ENCODE measurements around the gene RAB27B. TPM values are rescaled to one million over a fixed set of nuclear protein-coding genes. Genes with fewer than 3 reads are reported as not detected.

RAB27B gene
- total RNA-seq, 2 experiments from 2014 or later: not detected

DNA sequence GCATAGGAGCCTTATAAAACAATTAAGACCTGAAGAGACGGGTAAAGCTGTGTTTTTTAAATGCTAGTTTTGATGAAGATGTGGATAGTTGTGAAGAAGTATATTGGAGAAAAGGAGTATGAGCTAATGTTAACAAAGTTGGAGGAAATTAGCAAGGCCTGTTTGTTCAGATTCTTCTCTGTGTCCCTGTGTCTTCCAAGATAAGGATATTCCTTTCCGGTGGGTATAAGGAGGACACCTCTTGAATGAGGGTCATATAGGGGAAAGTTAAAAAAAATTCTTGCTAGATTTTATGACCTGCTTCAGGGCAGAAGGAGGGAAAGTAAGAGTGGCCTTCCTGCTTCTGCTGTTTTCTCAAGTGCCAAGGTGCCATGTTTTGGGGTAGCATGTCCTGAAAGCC lies 72.0 kb downstream of the RAB27B start:
- peaks cover 7% of the 10 kb centered on the region for H3K27me3 Mint-ChIP-seq
- H3K4me1 Mint-ChIP-seq: no peaks in the 10 kb centered on the region
- no peak overlapping the region for H3K27ac Mint-ChIP-seq

DNA sequence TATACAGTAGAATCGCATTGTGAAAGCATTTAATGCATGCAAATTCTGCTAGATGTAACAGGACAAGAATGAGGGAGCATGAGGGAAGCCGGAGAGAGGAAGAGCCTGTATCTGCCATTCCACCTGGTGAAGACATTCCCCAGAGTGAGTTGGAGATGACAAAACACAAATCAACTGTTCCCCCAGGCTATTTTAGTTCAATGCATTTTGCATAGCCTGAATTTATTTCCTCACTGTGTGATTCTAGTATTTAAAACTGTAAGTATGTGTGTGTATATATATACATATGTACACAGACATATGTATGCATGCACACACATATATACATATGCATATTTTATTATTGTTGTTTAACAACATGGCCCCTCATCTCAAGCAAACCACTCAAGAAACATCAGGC lies 76.3 kb downstream of the RAB27B start:
- Mint-ChIP-seq H3K4me1 (no peaks in the 10 kb centered on the region), H3K9me3 (no peaks in the 10 kb centered on the region)

More for the DNA sequence above, 72.0 kb downstream of the RAB27B start:
- Mint-ChIP-seq H3K4me3 (no peak overlapping the region), H3K9me3 (no peaks in the 10 kb centered on the region), H3K36me3 (no peaks in the 10 kb centered on the region)
- DNase-seq: no peak

DNA sequence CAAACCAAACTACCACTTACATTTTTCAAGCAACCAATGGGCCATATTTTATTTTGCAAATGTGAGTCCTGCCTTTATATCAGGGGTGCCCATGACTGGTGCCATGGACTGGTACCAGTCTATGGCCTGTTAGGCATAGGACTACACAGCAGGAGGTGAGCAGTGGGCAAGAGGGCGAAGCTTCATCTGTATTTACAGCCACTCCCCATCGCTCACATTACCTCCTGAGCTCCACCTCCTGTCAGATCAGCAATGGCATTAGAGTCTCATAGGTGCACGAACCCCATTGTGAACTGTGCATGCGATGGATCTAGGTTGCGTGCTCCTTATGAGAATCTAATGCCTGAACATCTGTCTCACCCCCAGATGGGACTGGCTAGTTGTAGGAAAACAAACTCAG lies 77.4 kb downstream of the RAB27B start:
- Mint-ChIP-seq H3K4me3 (no peak overlapping the region), H3K27me3 (peaks cover 6% of the 10 kb centered on the region), H3K36me3 (no peaks in the 10 kb centered on the region), H3K27ac (no peak overlapping the region), H3K9me3 (no peaks in the 10 kb centered on the region), H3K4me1 (no peaks in the 10 kb centered on the region)
- DNase-seq: no peak

More for the DNA sequence above, 76.3 kb downstream of the RAB27B start:
- Mint-ChIP-seq H3K27ac (no peak overlapping the region), H3K36me3 (no peaks in the 10 kb centered on the region), H3K4me3 (no peak overlapping the region), H3K27me3 (peaks cover 6% of the 10 kb centered on the region)
- DNase-seq: no peak

DNA sequence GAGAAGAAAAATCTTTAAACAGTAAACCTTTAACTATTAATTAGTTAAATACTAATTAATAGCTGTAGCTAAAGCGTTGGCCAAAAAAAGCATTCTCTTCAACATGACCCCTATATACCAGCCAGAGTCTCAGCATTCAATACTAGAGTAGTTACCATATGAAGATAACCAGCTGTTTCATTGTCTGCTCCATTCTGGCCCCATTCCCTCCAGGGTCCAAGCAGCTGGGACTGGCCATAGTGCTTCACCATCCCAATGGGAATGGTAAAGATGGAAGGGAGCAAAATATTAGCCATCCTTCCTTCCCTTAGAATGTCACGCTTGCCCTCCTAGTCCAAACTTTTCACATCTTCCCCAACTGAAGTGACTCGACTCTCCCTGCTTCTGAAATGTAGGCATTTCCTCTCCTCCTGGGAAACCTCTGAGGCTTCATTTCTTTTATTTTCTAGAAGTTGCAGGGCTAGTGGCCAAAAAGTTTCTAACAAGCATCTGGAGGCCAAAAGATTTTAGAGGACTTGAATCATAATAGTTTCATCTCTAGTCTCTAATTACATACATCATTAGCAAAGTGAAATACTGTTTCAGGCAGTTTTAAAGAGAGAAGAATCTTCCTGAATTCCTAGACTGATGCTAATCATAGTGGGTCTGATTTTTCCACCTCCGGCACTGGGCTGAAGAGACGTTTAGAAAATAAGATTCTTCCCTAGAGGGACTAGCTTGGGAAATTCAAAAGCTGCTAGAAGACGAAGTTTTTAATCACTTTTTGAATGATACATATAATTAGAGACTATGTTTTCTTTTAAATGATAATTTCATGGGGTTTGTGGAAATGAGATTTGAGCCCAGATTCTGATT lies 78.3 kb downstream of the RAB27B start:
- Mint-ChIP-seq H3K4me3 (no peak overlapping the region), H3K27me3 (peaks cover 6% of the 10 kb centered on the region)
- no peak for DNase-seq

DNA sequence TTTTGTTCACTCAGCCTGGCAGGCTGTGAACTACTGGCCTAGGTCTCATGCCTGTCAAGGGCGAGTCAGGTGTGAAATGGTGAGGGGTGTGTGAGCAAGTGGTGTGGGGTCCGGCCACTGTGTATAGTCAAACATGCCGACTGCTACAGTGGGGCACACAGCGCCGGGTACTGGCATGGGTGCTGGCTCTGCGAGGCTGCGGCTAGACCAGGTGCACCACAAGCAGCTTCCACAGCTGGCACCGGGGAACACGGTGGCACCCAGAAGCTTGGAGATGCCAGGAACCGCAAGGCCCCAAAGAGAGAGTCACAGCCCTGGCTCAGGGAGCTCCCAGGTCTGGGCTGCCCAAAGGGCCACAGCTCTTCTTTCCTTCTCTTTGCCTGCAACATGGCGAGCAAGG lies 81.3 kb downstream of the RAB27B start:
- no peak for DNase-seq
- H3K27ac Mint-ChIP-seq: no peak overlapping the region
- H3K9me3 Mint-ChIP-seq: no peaks in the 10 kb centered on the region
- no peak overlapping the region for H3K4me3 Mint-ChIP-seq
- no peaks in the 10 kb centered on the region for H3K36me3 Mint-ChIP-seq
- no peaks in the 10 kb centered on the region for H3K4me1 Mint-ChIP-seq
- H3K27me3 Mint-ChIP-seq: peaks cover 6% of the 10 kb centered on the region

More for the DNA sequence above, 78.3 kb downstream of the RAB27B start:
- no peaks in the 10 kb centered on the region for H3K4me1 Mint-ChIP-seq
- no peak overlapping the region for H3K27ac Mint-ChIP-seq
- H3K9me3 Mint-ChIP-seq: no peaks in the 10 kb centered on the region
- H3K36me3 Mint-ChIP-seq: no peaks in the 10 kb centered on the region

DNA sequence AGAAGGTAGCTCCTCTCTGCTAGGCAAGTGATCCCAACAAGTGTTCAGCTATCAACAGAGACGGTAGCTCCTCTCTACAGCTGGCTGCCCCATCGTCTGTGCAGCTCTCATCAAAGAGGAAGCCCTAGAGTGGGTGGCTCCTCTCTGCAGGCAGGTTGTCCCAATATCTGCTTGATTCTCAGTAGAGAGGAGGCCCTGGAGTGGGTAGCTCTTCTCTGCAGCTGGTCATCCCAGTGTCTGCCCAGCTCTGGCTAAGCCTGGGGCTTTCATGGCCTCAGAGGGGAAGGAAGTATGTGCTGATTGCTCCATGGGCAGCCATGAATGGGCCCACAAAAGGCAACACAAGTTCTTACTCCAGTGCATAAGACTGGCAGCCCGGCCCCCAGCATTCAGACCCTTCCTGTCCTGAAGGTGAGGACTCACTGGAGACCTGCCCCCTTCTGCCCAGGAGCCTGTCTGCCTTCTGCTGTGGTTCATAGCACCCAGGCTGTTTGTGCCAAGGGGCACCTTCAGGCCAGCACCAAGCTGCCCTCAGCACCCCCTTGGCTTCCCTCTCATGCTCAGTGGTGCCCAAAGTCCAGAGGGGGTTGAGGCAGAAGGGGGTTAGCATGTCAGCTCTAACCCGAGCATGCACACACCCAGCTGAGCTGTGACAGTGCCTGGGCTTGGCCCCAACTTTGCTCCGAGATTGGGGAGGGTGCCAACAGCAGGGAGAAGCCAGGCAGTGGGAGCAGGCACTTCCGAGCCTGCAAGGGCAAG lies 82.1 kb downstream of the RAB27B start:
- DNase-seq: no peak
- no peaks in the 10 kb centered on the region for H3K36me3 Mint-ChIP-seq
- H3K27ac Mint-ChIP-seq: no peak overlapping the region
- peaks cover 3% of the 10 kb centered on the region for H3K27me3 Mint-ChIP-seq
- H3K4me3 Mint-ChIP-seq: no peak overlapping the region
- H3K9me3 Mint-ChIP-seq: no peaks in the 10 kb centered on the region
- H3K4me1 Mint-ChIP-seq: no peaks in the 10 kb centered on the region

DNA sequence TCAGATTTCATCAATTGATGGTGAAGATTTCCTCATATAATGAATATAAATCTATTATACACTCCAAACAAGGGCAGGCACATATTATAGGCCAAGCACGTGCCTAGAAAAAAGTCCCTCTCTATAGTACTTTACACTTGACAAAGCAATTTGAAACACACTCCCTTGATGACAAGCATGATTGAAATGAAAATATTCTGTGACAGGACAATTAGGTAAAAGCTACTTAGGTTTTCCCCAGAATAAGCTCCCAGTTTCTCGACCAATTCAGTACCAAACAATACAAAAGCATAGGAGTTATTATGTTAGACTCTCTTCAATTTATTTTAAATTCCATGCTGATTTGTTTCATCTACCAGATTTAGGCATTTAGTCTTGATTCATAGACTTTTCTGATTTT lies 83.3 kb downstream of the RAB27B start:
- Mint-ChIP-seq H3K4me3 (no peak overlapping the region), H3K4me1 (no peaks in the 10 kb centered on the region), H3K9me3 (no peaks in the 10 kb centered on the region), H3K27ac (no peak overlapping the region), H3K27me3 (no peaks in the 10 kb centered on the region), H3K36me3 (no peaks in the 10 kb centered on the region)
- DNase-seq: no peak

DNA sequence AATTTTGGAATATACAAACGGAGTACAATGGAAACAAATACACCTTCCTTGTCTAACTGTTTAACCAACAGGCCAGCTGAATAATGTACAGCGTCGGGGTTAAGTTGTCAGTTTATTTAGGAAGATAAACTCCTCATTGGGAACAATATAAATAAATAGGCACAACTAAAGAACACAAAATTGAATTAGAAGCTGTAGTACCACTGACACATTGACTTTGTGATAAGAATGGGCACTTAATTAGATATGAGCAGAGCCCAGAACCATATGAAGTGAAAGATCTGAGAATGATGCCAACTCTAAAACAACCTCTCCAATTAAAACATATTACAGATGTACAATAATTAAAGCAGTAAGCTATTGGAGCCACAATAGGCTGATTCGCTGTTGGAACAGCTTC lies 86.5 kb downstream of the RAB27B start:
- Mint-ChIP-seq H3K27ac (no peak overlapping the region), H3K36me3 (no peaks in the 10 kb centered on the region)
- DNase-seq: no peak

DNA sequence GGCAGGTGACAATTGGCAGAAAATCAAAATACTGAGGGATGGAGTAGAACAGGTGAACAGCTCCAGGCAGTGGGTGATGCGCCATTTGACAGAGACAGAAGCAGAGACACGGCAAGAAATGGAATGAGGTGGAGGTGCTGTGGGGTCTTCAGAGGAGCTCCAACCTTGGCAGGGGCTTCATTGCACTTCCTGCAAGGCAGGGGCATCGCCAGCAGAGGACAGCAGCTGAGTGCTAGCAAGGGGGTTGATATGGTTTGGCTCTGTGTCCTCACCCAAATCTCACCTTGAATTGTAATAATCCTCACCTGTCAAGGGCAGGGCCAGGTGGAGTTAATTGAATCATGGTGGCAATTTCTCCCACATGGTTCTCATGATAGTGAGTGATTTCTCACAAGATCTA lies 88.2 kb downstream of the RAB27B start:
- peaks cover 4% of the 10 kb centered on the region for H3K27me3 Mint-ChIP-seq
- no peaks in the 10 kb centered on the region for H3K36me3 Mint-ChIP-seq
- DNase-seq: no peak
- H3K4me3 Mint-ChIP-seq: no peak overlapping the region
- no peak overlapping the region for H3K27ac Mint-ChIP-seq
- no peaks in the 10 kb centered on the region for H3K9me3 Mint-ChIP-seq
- H3K4me1 Mint-ChIP-seq: no peaks in the 10 kb centered on the region

More for the DNA sequence above, 86.5 kb downstream of the RAB27B start:
- Mint-ChIP-seq H3K4me1 (no peaks in the 10 kb centered on the region), H3K9me3 (no peaks in the 10 kb centered on the region), H3K27me3 (no peaks in the 10 kb centered on the region), H3K4me3 (no peak overlapping the region)

DNA sequence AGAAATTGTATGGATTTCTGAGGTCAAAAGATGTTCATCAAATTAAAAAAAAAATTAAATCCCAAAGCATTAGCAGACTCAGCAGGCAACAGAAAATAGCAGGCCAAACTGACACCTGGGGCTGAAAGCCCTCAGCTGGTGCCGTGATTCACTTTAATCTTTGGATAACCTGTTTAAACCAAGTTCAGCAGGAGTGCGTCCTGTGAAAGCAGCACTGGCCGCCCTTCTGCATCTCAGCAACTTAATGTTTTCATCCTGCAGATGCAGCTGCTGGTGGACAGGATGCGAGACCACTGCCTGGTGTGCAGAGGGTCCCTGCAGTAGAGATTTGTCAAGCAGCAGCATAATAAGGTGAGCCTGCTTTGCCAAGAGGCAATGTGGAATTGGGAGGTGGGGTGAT lies 89.8 kb downstream of the RAB27B start:
- Mint-ChIP-seq H3K4me1 (no peaks in the 10 kb centered on the region), H3K36me3 (no peaks in the 10 kb centered on the region), H3K9me3 (no peaks in the 10 kb centered on the region), H3K27me3 (peaks cover 4% of the 10 kb centered on the region), H3K27ac (no peak overlapping the region), H3K4me3 (no peak overlapping the region)
- DNase-seq: no peak

DNA sequence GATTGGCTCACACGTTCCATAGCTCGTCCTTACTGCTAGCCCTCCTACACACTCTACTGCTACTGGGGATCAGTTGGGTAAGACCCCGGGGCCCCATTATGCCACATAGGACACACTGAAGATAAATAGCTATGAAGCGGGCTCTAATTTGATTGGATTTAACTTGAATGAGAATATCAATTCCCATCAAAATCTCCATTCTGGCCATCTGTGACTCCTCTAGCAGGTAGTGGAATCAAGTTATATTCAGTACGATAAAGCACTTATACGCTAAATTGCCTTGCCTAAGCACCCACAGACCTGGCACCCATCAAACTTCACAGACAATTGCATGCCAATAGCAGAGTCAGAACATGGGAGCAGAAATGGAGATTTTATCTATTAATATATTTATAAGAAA lies 91.1 kb downstream of the RAB27B start:
- H3K27me3 Mint-ChIP-seq: peaks cover 4% of the 10 kb centered on the region

DNA sequence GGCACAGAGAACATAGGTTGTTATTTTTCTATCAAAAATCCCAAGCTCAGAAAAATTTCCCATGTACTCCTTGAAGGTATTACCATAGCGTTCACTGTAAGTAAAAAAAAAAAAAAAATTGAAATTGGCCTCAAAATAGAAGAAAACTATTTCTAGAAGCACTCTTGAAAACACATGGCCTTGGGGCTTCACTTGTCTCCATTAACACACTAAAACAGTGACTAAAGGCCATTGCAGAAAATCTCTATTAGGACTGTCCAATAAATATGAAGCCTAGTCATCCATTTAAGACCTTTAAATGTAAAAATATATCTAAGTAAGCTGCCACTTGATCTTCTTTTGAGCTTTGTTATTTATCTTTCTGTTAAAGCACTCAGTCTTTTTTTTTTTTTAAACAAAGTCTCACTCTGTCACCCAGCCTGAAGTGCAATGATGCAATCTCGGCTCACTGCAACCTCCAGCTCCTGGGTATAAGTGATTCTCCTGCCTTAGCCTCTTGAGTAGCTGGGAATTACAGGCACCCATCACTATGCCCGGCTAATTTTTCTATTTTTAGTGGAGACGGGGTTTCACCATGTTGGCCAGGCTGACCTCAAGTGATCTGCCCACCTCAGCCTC lies 95.2 kb downstream of the RAB27B start:
- Mint-ChIP-seq H3K4me1 (no peaks in the 10 kb centered on the region), H3K36me3 (no peaks in the 10 kb centered on the region), H3K27me3 (peaks cover 4% of the 10 kb centered on the region), H3K4me3 (no peak overlapping the region), H3K9me3 (no peaks in the 10 kb centered on the region), H3K27ac (no peak overlapping the region)
- DNase-seq: no peak

More for the DNA sequence above, 91.1 kb downstream of the RAB27B start:
- Mint-ChIP-seq H3K4me1 (no peaks in the 10 kb centered on the region), H3K36me3 (no peaks in the 10 kb centered on the region), H3K4me3 (no peak overlapping the region), H3K9me3 (no peaks in the 10 kb centered on the region), H3K27ac (no peak overlapping the region)
- no peak for DNase-seq

DNA sequence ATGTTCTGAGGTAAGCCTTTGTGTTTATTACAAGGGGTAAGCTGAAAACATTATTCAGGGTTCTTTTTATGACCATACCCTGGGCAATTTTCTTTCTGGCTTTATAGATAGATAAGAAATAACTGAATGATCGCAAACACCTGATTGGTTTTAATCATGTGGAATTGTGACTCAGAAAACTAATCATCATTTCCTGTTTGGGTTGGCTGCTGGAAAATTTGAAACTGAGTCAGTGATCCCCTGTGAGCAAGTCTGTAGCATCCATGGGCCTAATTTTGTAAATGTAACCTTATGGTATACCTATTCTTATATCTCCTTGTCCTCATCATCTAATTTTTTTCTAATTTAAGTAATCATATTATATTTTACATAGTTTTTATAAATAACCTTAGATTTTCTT lies 96.7 kb downstream of the RAB27B start:
- Mint-ChIP-seq H3K36me3 (no peaks in the 10 kb centered on the region), H3K4me3 (no peak overlapping the region), H3K27ac (no peak overlapping the region), H3K27me3 (peaks cover 4% of the 10 kb centered on the region), H3K9me3 (no peaks in the 10 kb centered on the region), H3K4me1 (no peaks in the 10 kb centered on the region)
- no peak for DNase-seq

DNA sequence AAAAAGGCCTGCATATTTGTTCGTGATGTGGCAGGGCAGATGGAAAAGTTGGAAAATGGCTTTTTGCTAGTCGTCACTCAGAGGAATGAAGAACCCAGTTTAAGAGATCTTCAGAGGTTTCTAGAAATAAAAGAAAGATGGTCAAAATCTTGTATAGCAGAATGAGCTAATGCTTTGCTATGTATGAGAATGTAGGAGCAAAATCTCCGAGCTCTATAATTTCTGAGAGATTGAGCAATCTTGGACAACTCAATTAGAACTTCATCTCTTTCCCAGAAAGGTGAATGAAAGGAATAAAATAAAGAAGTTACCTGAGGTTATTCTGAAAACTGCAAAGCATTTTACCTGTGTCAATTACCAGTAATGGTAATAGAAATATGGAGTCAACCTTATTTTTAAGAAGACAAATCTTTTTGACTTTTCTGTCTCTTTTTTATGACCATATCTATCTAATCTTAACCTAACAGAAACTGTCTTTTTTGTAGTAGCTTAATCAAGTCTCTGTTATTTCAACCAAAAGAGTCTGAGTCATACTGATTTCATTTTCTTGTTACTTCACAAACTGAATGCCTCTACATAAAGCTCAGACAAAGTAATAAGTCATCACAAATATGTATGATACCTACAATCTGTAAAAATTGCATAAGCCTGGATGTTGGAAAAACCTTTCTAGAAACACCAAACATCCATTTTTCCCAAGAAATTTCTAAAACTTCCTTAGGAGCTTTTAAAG lies 98.5 kb downstream of the RAB27B start:
- H3K27ac Mint-ChIP-seq: no peak overlapping the region

DNA sequence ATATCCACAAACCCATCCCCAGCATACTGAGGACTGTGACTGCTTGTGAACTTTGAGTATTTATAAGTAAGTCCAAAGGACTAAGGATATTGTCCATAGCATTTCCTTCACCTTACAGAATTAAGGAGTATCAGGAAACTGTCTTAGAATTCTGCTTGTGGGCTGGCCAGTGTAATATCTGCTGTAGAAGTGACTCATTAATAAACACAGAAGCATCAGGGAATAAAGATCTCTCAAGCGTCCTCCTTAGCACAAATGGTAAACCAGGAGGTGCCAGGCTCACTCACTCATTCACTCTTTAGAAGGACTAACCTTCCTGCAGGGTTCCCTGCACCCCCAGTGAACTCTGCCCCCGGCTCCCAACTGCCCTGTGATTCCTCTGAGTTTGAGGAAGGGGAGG lies 100.0 kb downstream of the RAB27B start:
- no peaks in the 10 kb centered on the region for H3K9me3 Mint-ChIP-seq
- no peaks in the 10 kb centered on the region for H3K36me3 Mint-ChIP-seq
- H3K27ac Mint-ChIP-seq: no peak overlapping the region
- no peak overlapping the region for H3K4me3 Mint-ChIP-seq
- H3K4me1 Mint-ChIP-seq: no peaks in the 10 kb centered on the region
- no peak for DNase-seq
- H3K27me3 Mint-ChIP-seq: peaks cover 5% of the 10 kb centered on the region

More for the DNA sequence above, 98.5 kb downstream of the RAB27B start:
- Mint-ChIP-seq H3K4me3 (no peak overlapping the region), H3K27me3 (peaks cover 5% of the 10 kb centered on the region), H3K4me1 (no peaks in the 10 kb centered on the region), H3K36me3 (no peaks in the 10 kb centered on the region), H3K9me3 (no peaks in the 10 kb centered on the region)
- no peak for DNase-seq

Data from activated naive CD8-positive, alpha-beta T cell treated with anti-CD3 and anti-CD28 coated beads for 36 hours (primary cell).